Activated naive CD4-positive, alpha-beta T cell treated with Interleukin-2 at 50 U/mL for 16 hours (primary cell): ENCODE measurements around the gene AMD1.
A peak's percentile ranks its signal among the peaks of the same experiment; 100 is the strongest.
"Not testable (repeated sequence)": the region's sequence is repeated elsewhere in the genome, so short reads cannot be mapped to it uniquely, and the experiment has no call there.

Source experiments
- DNase-seq: peaks from one replicate; pipeline ENCODE4 v3.0.0-alpha.2; 2020

AMD1 gene

GRCh38 chr6:110873981-110874879, at the start of gene AMD1:
TSS of gene AMD1 (plus strand) at chr6:110874785. CDS start at chr6:110875106, 321 bp downstream.
- peak; percentile 95 for DNase-seq

- DNase-seq = no peak
Observed at GRCh38 chr6:110826236-110827129, 48.1 kb upstream of the AMD1 start.

GRCh38 chr6:110828396-110828795, 46.2 kb upstream of the AMD1 start:
- DNase-seq = no peak

- no peak for DNase-seq
Observed at GRCh38 chr6:110831405-110831804, 43.2 kb upstream of the AMD1 start.

- DNase-seq = no peak
Observed at GRCh38 chr6:110833831-110834230, 40.8 kb upstream of the AMD1 start.

GRCh38 chr6:110835751-110836150, 38.8 kb upstream of the AMD1 start:
- DNase-seq = not testable (repeated sequence)

GRCh38 chr6:110841266-110841665, 33.3 kb upstream of the AMD1 start:
- no peak for DNase-seq

GRCh38 chr6:110849781-110850180, 24.8 kb upstream of the AMD1 start:
- DNase-seq = no peak

GRCh38 chr6:110852773-110853172, 21.8 kb upstream of the AMD1 start:
- DNase-seq = no peak

GRCh38 chr6:110853754-110854477, 20.7 kb upstream of the AMD1 start:
- DNase-seq = no peak

GRCh38 chr6:110856296-110856695, 18.3 kb upstream of the AMD1 start:
- DNase-seq = no peak

GRCh38 chr6:110858016-110858415, 16.6 kb upstream of the AMD1 start:
- no peak for DNase-seq

- DNase-seq = no peak
Observed at GRCh38 chr6:110858562-110859214, 15.9 kb upstream of the AMD1 start.

GRCh38 chr6:110859335-110859792, 15.2 kb upstream of the AMD1 start:
- no peak for DNase-seq

- no peak for DNase-seq
Observed at GRCh38 chr6:110864824-110865223, 9.8 kb upstream of the AMD1 start.

- DNase-seq = peak; percentile 52
Observed at GRCh38 chr6:110874880-110875547, 429 bp downstream of the AMD1 start.

- peak; percentile 79 for DNase-seq
Observed at GRCh38 chr6:110875548-110876169, 1.1 kb downstream of the AMD1 start.

GRCh38 chr6:110876170-110876773, 1.7 kb downstream of the AMD1 start:
- peak; percentile 72 for DNase-seq

- no peak for DNase-seq
Observed at GRCh38 chr6:110876806-110877564, 2.4 kb downstream of the AMD1 start.

GRCh38 chr6:110877569-110877968, 3.0 kb downstream of the AMD1 start:
- DNase-seq = no peak
